Endothelial cell of coronary artery (primary cell): ENCODE data around the gene CIB2. TPM values are rescaled to one million over a fixed set of nuclear protein-coding genes. Genes with fewer than 3 reads are reported as not detected.

Source experiments
- total RNA-seq: library from RNA; depleted of rRNA; stranded (reverse); fragments of >200 nt; gene quantifications from 2 replicates; pipeline ENCODE4 v1.2.3, GENCODE V29; 2014

CIB2 gene
- total RNA-seq, result 1.4 and 4.0 TPM in 2 replicates

DNA sequence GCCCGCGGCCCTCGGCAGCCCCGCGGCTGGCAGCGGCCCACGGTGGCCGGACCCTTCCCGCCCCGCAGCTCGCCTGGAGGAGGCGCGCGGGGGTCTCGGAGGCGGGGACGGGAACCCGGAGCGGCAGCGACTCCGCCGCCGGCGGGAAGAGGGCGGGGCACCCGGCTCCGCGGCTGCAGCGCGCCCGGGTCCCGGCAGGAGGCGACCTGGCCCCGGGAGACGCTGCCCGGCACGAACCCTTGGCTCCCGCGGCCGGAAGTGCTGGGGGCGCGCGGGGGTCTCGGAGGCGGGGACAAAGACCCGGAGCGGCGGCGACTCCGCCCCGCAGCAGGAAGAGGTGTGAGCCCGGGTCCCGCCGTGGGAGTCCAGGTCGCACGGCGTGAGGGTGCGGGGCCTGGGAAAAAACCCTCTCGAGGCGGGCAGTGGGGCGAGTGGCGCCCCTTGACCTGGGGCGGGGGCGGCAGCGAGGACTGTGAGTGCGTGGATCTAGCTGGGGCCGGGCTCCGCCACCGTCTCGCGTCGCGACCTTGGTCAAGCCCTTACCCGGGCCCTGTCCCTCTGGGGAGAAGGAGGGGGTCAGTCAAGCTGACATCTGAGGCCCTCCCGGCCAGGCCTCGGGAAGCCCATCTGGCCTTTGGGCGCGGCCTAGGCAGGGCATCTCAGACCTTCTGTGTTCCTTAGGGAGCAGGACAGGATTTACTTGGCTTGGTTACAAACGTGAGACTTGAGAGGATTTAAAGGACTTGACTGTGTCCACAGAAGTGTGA is at the start of gene CIB2:
Gene CIB2, minus strand, starts transcription at position 151 of the 767 bp plus-strand sequence. CDS start 230 bp downstream, outside the sequence.

DNA sequence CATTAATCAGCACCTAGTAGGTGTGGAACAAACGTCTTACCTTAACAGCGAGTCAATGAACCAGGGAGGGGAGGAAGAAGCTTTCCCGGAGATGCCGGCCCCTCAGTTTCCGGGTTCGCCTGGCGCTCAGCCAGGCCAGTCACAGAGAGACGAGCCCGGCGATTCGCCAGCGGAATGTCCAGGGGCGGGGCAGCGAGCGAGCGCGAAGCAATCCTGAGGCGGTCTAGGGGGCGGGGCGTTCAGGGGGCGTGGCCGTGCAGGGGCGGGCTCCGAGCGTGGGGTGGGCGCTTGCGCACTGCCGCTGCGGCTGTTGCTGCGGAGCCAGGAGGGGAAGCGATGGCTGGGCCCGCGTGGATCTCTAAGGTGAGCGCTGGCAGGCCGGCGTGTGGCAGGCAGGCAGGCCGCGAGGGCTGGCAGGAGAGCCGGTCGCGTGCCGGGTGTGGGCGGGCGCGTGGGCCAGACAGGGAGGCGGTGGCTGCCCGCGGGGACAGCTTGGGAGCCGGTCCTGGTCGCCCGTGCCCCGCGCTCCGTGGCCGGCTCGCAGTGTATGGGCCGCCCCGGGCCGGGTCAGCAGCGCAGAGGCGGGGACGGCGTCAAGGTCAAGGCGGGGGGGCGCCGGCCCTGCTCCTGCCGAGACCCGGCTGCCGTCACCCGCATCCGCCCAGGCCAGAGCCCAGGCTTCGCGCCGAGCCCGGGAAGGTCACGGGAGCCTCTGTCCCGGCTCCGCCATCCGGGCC is 18.0 kb upstream of the CIB2 start, which contains the start of gene IDH3A:
Gene IDH3A, plus strand, starts transcription at position 295 of the 737 bp plus-strand sequence. Its CDS starts 42 bp downstream, at position 337.

DNA sequence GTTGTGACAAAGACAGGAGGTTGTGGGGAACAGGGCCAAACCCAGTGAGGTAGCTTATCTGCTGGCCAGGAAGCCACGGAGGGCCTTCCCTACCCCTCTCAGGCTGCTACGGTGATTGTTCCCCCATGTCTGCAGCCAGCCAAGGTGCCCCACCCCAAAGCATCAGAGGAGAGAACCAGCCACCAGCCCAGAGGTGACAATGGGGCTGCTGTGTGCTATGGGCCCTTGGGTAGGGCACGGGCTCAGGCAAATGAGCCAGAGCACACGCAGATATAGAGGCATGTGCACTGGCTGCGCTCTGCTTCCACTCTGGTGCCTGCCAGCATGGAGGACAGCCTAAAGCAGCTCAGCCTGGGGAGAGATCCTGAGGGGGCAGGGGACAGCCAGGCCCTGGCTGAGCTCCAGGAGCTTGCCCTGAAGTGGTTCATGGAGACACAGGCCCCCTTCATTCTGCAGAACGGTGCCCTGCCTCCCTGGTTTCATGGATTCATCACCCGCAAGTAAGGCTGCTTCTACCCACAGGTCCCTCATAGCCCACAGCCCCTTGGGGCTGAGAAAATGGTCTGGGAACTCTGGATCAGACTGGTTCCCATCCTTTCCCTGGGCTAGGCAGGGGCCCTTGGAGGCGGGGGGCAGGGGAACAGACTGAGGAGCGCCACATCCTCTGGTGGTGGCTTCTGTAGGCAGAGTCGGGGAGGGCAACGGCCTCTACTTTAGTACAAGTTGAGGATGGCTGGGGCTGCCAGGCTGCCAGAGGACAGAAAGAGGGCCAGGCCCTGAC is 38.8 kb downstream of the CIB2 start, which contains the start of gene SH2D7:
Gene SH2D7, plus strand, starts transcription at position 301 of the 781 bp plus-strand sequence. Its CDS starts 24 bp downstream, at position 325.

DNA sequence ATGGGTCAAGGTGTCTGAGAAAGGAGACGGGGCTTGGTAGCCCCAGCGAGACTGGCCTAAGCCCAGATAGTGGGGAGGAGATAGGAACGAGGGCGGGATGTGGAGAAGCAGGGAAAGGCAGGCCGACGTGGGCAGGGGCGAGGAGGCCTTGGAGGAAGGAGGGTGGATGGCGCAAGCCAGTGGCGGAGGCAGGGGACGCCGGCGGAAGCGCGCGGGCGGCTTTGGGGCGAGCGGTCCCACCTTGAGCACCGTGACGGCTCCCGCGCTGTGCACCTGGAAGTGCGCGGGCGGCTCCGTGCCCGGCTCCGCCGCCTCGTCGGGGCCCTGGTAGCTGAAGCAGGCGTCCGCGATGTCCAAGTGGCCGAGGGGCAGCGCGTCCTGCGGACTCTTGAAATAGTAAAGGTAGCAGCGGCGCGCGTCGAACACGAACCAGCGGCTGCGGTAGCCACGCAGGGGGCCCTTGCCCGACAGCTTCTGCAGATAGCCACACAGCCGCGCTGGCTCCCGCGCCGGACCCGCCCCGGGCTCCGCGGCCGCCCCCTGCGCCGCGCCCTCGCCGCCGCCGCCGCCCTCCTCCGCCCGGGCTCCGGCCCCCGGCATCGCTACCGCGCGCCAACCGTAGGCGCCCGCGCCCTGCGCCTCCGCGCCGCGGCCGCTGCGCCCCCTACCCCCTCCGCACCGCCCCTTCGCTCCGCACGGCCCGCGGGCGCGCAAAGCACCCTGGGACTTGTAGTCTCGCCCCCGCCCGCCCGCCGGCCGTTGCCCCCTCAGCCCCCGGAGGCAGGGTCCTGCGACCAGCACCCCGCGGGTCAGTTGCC is 54.0 kb downstream of the CIB2 start, which contains the start of gene TBC1D2B:
Gene TBC1D2B, minus strand, starts transcription at position 659 of the 818 bp plus-strand sequence. Its CDS starts 59 bp downstream, at position 600.

Other genes starting within 250 kb of the CIB2 start
- 25.9 and 29.6 TPM in 2 replicates for gene TBC1D2B, start 53.7 kb downstream of the CIB2 start, total RNA-seq
- not detected in 2 replicates for gene SH2D7, start 38.9 kb downstream of the CIB2 start, total RNA-seq
- 27.4 and 27.7 TPM in 2 replicates for gene IDH3A, start 17.9 kb upstream of the CIB2 start, total RNA-seq
- not detected in 2 replicates for gene ACSBG1, start 103.1 kb upstream of the CIB2 start, total RNA-seq
- 5.3 and 10.0 TPM in 2 replicates for gene DNAJA4, start 133.1 kb upstream of the CIB2 start, total RNA-seq
- gene SKIC8, start 168.2 kb upstream of the CIB2 start, total RNA-seq, result 79.0 and 93.5 TPM in 2 replicates
- not detected in 2 replicates for gene CRABP1, start 208.9 kb upstream of the CIB2 start, total RNA-seq